DMS114 treated with DMSO at 0.1 percent for 48 hours (cell line): Measurements from ENCODE around the gene BRWD1.

ENCODE experiments used
- DNase-seq: peaks from one replicate; lab custom pipeline; 2025; ENCODE audit not compliant: unreplicated experiment; lab: John Stamatoyannopoulos, UW

BRWD1 gene

GRCh38 chr21:39330001-39330400, 16.6 kb upstream of the BRWD1 start:
- DNase-seq, result no peak

GRCh38 chr21:39327727-39328126, 14.3 kb upstream of the BRWD1 start:
- no peak for DNase-seq

- no peak for DNase-seq
Measured at GRCh38 chr21:39326607-39327307, 13.3 kb upstream of the BRWD1 start.

- DNase-seq, result no peak
Measured at GRCh38 chr21:39325458-39325857, 12.0 kb upstream of the BRWD1 start.

- no peak for DNase-seq
Measured at GRCh38 chr21:39321424-39321823, 8.0 kb upstream of the BRWD1 start.

GRCh38 chr21:39319814-39320332, 6.4 kb upstream of the BRWD1 start:
- DNase-seq, result no peak

- no peak for DNase-seq
Measured at GRCh38 chr21:39319251-39319756, 5.9 kb upstream of the BRWD1 start.

GRCh38 chr21:39318091-39318959, 4.9 kb upstream of the BRWD1 start:
- no peak for DNase-seq

- no peak for DNase-seq
Measured at GRCh38 chr21:39317134-39318090, 4.0 kb upstream of the BRWD1 start.

- no peak for DNase-seq
Measured at GRCh38 chr21:39316729-39317128, 3.3 kb upstream of the BRWD1 start.

- DNase-seq, result no peak
Measured at GRCh38 chr21:39315603-39316445, 2.4 kb upstream of the BRWD1 start.

- DNase-seq, result no peak
Measured at GRCh38 chr21:39314143-39315027, 953 bp upstream of the BRWD1 start.

- DNase-seq, result no peak
Measured at GRCh38 chr21:39313042-39313570, 326 bp downstream of the BRWD1 start.

GRCh38 chr21:39312112-39313041, 1.1 kb downstream of the BRWD1 start:
- DNase-seq, result peak; percentile 81

GRCh38 chr21:39311164-39311563, 2.3 kb downstream of the BRWD1 start:
- DNase-seq, result no peak

GRCh38 chr21:39307466-39307865, 6.0 kb downstream of the BRWD1 start:
- no peak for DNase-seq

- DNase-seq, result no peak
Measured at GRCh38 chr21:39300587-39300986, 12.8 kb downstream of the BRWD1 start.

GRCh38 chr21:39296891-39297290, 16.5 kb downstream of the BRWD1 start:
- no peak for DNase-seq
